ENCODE results near the gene BBS1.

BBS1 gene

DNA sequence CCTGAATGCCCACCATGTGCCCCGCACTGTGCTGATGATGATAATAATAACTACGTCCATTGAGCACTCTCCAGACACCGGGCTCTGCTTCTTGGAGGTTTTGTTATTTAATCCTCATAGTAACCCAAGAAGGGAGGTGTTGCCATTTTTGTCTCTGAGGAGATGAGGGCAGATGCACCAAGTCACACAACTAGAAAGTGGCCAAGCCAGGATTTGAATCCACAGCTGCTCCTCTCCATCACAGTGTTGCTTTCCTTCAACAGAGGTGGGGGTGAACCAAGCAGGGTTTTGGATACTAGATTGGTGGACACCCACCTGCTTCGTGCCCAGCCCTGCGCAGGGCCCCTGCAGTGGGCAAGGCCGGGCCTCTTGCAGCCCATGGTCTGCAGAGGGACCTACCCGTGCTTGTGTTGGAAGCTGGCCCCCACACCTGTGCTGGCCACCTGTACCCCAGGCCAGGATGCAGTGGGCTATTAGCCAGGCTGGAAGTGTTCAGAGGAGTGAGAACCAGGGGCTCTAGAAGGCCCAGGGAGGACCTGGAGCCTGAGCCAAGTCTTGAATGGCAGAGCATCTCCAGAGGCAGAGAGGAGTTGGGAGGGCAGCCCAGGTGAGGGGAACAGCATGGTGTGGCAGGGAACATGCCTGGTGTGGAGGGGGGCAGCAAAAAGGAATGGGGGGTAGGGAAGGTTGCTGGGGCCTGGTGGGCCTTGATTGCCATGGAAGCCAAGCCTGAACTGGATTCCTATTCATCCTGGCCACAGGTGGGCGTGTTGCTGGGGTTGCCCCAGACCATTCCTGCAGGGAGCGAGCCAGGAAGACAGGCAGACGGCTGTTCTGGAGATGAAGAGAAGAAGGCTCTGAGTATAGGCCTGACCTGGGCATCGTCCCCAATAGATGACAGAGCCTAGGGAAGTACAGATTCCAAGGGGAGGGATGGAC, 32.9 kb upstream of the BBS1 start:
- no peak overlapping the region for H3K27ac ChIP-seq (ENCODE audit: low read depth, low read length)
- H3K4me3 ChIP-seq (ENCODE audit: low read length): no peak overlapping the region
- H3K9me3 ChIP-seq (ENCODE audit: control insufficient read depth, insufficient read depth, low read length): no peaks in the 10 kb centered on the region
- no peak overlapping the region for H3K4me2 ChIP-seq (ENCODE audit: low read length)
- TF ChIP-seq, protein P1, sequence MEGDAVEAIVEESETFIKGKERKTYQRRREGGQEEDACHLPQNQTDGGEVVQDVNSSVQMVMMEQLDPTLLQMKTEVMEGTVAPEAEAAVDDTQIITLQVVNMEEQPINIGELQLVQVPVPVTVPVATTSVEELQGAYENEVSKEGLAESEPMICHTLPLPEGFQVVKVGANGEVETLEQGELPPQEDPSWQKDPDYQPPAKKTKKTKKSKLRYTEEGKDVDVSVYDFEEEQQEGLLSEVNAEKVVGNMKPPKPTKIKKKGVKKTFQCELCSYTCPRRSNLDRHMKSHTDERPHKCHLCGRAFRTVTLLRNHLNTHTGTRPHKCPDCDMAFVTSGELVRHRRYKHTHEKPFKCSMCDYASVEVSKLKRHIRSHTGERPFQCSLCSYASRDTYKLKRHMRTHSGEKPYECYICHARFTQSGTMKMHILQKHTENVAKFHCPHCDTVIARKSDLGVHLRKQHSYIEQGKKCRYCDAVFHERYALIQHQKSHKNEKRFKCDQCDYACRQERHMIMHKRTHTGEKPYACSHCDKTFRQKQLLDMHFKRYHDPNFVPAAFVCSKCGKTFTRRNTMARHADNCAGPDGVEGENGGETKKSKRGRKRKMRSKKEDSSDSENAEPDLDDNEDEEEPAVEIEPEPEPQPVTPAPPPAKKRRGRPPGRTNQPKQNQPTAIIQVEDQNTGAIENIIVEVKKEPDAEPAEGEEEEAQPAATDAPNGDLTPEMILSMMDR (IDR thresholded peaks at IDR 0.05; ENCODE audit: low read depth, low read length, poor library complexity, severe bottlenecking): no peak
- no peaks in the 10 kb centered on the region for H3K9me2 ChIP-seq (replicated peaks; ENCODE audit: control insufficient read depth, low read length)
- H4K20me1 ChIP-seq (ENCODE audit: control insufficient read depth, insufficient read depth, low read depth, low read length): peaks cover 6% of the 10 kb centered on the region; the same call in 1 of the 2 replicates
- H3K27me3 ChIP-seq (ENCODE audit: control insufficient read depth, low read length): no peaks in the 10 kb centered on the region
- H3K4me1 ChIP-seq (ENCODE audit: control insufficient read depth, low read length): peaks cover 14% of the 10 kb centered on the region
- H3K36me3 ChIP-seq (ENCODE audit: control insufficient read depth, low read length): peaks cover 3% of the 10 kb centered on the region; the same call in 1 of the 2 replicates
- H3K79me2 ChIP-seq (ENCODE audit: control insufficient read depth, low read length): peaks cover 24% of the 10 kb centered on the region
- H3F3A ChIP-seq (ENCODE audit: control insufficient read depth, insufficient read depth): no peaks in the 10 kb centered on the region

DNA sequence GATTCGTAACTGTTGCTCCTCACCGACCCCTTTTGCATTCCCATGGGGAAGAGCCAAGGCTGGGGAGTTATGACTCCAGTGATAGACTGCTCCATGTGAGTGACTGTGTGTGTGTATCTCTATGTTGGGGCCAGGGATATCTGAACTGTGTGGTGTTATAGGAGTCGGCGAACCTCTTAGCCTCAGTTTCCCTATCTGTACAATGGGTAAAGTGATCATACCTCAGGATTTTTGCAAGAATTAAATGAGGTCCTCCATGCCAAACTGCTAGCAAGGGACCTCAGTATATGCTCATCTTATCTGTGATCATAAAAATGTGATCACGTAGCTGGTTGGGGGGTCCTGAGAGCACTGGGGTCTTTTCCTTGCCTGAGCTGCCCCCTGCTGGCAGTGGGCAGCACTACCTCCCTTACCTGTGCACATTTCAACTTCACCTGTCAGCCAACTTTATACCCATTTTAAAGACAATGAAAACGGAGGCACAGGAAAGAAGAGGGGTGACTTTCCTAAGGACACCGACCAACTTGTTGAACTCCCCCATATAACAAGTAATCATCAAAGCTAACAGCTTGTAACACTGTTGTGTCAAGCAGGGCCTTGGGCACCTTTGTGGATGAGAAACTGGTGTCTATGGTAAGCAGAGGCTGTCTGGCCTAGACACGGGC, 31.6 kb upstream of the BBS1 start:
- Histone ChIP-seq H3K4me3 (ENCODE audit: low read length) (peak overlapping the region; percentile 82), H3K27ac (ENCODE audit: low read depth, low read length) (no peak overlapping the region), H3K27me3 (ENCODE audit: control insufficient read depth, low read length) (no peaks in the 10 kb centered on the region), H3K4me1 (ENCODE audit: control insufficient read depth, low read length) (peaks cover 14% of the 10 kb centered on the region), H3K79me2 (ENCODE audit: control insufficient read depth, low read length) (peaks cover 24% of the 10 kb centered on the region), H4K20me1 (ENCODE audit: control insufficient read depth, insufficient read depth, low read depth, low read length) (peaks cover 6% of the 10 kb centered on the region; the same call in 1 of the 2 replicates), H3K9me2 (replicated peaks; ENCODE audit: control insufficient read depth, low read length) (no peaks in the 10 kb centered on the region), H3F3A (ENCODE audit: control insufficient read depth, insufficient read depth) (no peaks in the 10 kb centered on the region), H3K4me2 (ENCODE audit: low read length) (peak overlapping the region; percentile 80), H3K36me3 (ENCODE audit: control insufficient read depth, low read length) (peaks cover 7% of the 10 kb centered on the region; the same call in 1 of the 2 replicates), H3K9me3 (ENCODE audit: control insufficient read depth, insufficient read depth, low read length) (no peaks in the 10 kb centered on the region)
- TF ChIP-seq, protein P1 (IDR thresholded peaks at IDR 0.05; ENCODE audit: low read depth, low read length, poor library complexity, severe bottlenecking): peak; percentile 99
- no peak for TF ChIP-seq EZH2phosphoT487 (IDR thresholded peaks at IDR 0.05; ENCODE audit: borderline replicate concordance, low read length)

GRCh38 chr11:66479394-66480116, 30.9 kb upstream of the BBS1 start:
- Histone ChIP-seq H4K20me1 (ENCODE audit: control insufficient read depth, insufficient read depth, low read depth, low read length) (peaks cover 6% of the 10 kb centered on the region; the same call in 1 of the 2 replicates), H3K27ac (ENCODE audit: low read depth, low read length) (peak overlapping the region; percentile 45), H3K9me3 (ENCODE audit: control insufficient read depth, insufficient read depth, low read length) (no peaks in the 10 kb centered on the region), H3K36me3 (ENCODE audit: control insufficient read depth, low read length) (peaks cover 10% of the 10 kb centered on the region; the same call in 1 of the 2 replicates), H3K27me3 (ENCODE audit: control insufficient read depth, low read length) (no peaks in the 10 kb centered on the region), H3K4me2 (ENCODE audit: low read length) (peak overlapping the region; percentile 80), H3K9me2 (replicated peaks; ENCODE audit: control insufficient read depth, low read length) (no peaks in the 10 kb centered on the region), H3F3A (ENCODE audit: control insufficient read depth, insufficient read depth) (no peaks in the 10 kb centered on the region), H3K79me2 (ENCODE audit: control insufficient read depth, low read length) (peaks cover 24% of the 10 kb centered on the region), H3K4me1 (ENCODE audit: control insufficient read depth, low read length) (peaks cover 14% of the 10 kb centered on the region), H3K4me3 (ENCODE audit: low read length) (peak overlapping the region; percentile 82)
- TF ChIP-seq, protein P1 (IDR thresholded peaks at IDR 0.05; ENCODE audit: low read depth, low read length, poor library complexity, severe bottlenecking): no peak
